GM12878 (cell line): Measurements from ENCODE around the gene CIAO2A. TPM values are rescaled to one million over a fixed set of nuclear protein-coding genes. Genes with fewer than 3 reads are reported as not detected.

Source experiments
- ATAC-seq: fragments of 200-7000 bp; cut with Tn5 transposase; 3 replicates; pipeline ENCODE4 v1.9.1; 2020; ENCODE audit warnings: mild to moderate bottlenecking, moderate library complexity
- BruUV-seq: library from RNA; stranded (reverse); fragments of 400-500 nt; replicated peaks from 2 replicates; lab custom pipeline; 2021; lab: Mats Ljungman, UMichigan
- CTCF ChIA-PET: fragments of 300-600 bp; sonication (Branson Sonifier 250); formaldehyde crosslinking; extraction: SDS; loops from one replicate; lab custom pipeline; 2021; ENCODE audit warnings: inconsistent platforms; lab: Yijun Ruan, JAX
- POLR2A ChIA-PET: fragments of 350-600 bp; formaldehyde crosslinking; extraction: SDS; loops from one replicate; lab custom pipeline; 2021; ENCODE audit warnings: inconsistent platforms; lab: Charles Lee
- RAD21 ChIA-PET: fragments of 300-600 bp; sonication (Branson Sonifier 250); formaldehyde crosslinking; loops from one replicate; lab custom pipeline; 2023; ENCODE audit warnings: antibody characterized with exemption; ENCODE audit not compliant: unreplicated experiment; lab: Charles Lee
- SMC1A ChIA-PET: fragments of 300-600 bp; sonication (Branson Sonifier 250); formaldehyde crosslinking; loops from one replicate; lab custom pipeline; 2023; ENCODE audit not compliant: unreplicated experiment, uncharacterized antibody; lab: Charles Lee
- DNase-seq: peaks from one replicate; pipeline ENCODE4 v3.0.0-alpha.2; 2011; ENCODE audit warnings: low read depth, low spot score
- FAIRE-seq: peaks from 3 replicates; lab custom pipeline; 2011; peaks lifted over from hg19 to GRCh38; lab: Jason Lieb, UNC
- H2AFZ ChIP-seq: 2 replicates; pipeline ENCODE4 v1.6.0; 2011; ENCODE audit warnings: low read depth, low read length, control low read depth; ENCODE audit not compliant: control insufficient read depth
- H3K27ac ChIP-seq: 2 replicates; pipeline ENCODE4 v1.5.1; 2011; ENCODE audit warnings: control low read depth; ENCODE audit not compliant: control insufficient read depth, insufficient read depth
- H3K27me3 ChIP-seq, 2 experiments: replicated peaks in 1 of 2; 2 replicates each; pipeline versions ENCODE4 v1.6.0 to v1.6.1; 2011; ENCODE audit warnings: low read length in 1 of 2; ENCODE audit not compliant: control insufficient read depth in 2 of 2, insufficient read depth in 2 of 2
- H3K36me3 ChIP-seq, 2 experiments: 2 replicates each; pipeline ENCODE4 v1.5.1; 2011; ENCODE audit warnings: low read length in 1 of 2; ENCODE audit not compliant: control insufficient read depth in 2 of 2, insufficient read depth in 2 of 2
- H3K4me1 ChIP-seq: 2 replicates; pipeline ENCODE4 v1.6.1; 2011; ENCODE audit warnings: mild to moderate bottlenecking, low read length, moderate library complexity, mixed read lengths; ENCODE audit not compliant: control insufficient read depth, insufficient read depth
- H3K4me2 ChIP-seq: 2 replicates; pipeline ENCODE4 v1.6.0; 2011; ENCODE audit warnings: control low read depth; ENCODE audit not compliant: control insufficient read depth, insufficient read depth
- H3K4me3 ChIP-seq: fragments of 200-600 bp; sonication (generic); 2 replicates; pipeline ENCODE4 v1.5.1; 2016
- H3K79me2 ChIP-seq: 2 replicates; pipeline ENCODE4 v1.6.0; 2011; ENCODE audit warnings: low read length; ENCODE audit not compliant: control insufficient read depth, insufficient read depth
- H3K9ac ChIP-seq: 2 replicates; pipeline ENCODE4 v1.8.0; 2011; ENCODE audit warnings: low read length, control low read depth, mixed read lengths; ENCODE audit not compliant: control insufficient read depth, insufficient read depth
- H3K9me3 ChIP-seq: replicated peaks from 3 replicates; pipeline ENCODE4 v1.5.1; 2011; ENCODE audit warnings: mild to moderate bottlenecking, low read length; ENCODE audit not compliant: control insufficient read depth, insufficient read depth
- H4K20me1 ChIP-seq: 2 replicates; pipeline ENCODE4 v1.6.0; 2011; ENCODE audit not compliant: control insufficient read depth, insufficient read depth
- CHD1 ChIP-seq: IDR thresholded peaks from 2 replicates; pipeline ENCODE4 v1.6.1; 2012; ENCODE audit warnings: low read depth, low read length, improper control_type of control experiment
- CHD2 ChIP-seq: IDR thresholded peaks from 2 replicates; pipeline ENCODE4 v1.6.1; 2011; ENCODE audit warnings: low read depth, low read length, improper control_type of control experiment, borderline replicate concordance
- CHD4 ChIP-seq: fragments of 200-600 bp; sonication (generic); IDR thresholded peaks from 2 replicates; pipeline ENCODE4 v1.6.1; 2016; ENCODE audit warnings: mild to moderate bottlenecking
- HCFC1 ChIP-seq: fragments of 150-350 bp; IDR thresholded peaks from 2 replicates; pipeline ENCODE4 v1.6.1; 2014; ENCODE audit warnings: low read length
- JUNB ChIP-seq: IDR thresholded peaks from 2 replicates; pipeline ENCODE4 v1.6.1; 2016; ENCODE audit warnings: antibody characterized with exemption, mild to moderate bottlenecking
- NFIC ChIP-seq: IDR thresholded peaks from 2 replicates; pipeline ENCODE4 v1.6.1; 2012; ENCODE audit warnings: low read depth, mild to moderate bottlenecking, inconsistent platforms, low read length, moderate library complexity
- NFYB ChIP-seq: IDR thresholded peaks from 2 replicates; pipeline ENCODE4 v1.6.1; 2011; ENCODE audit warnings: low read depth, mild to moderate bottlenecking, low read length, improper control_type of control experiment, moderate library complexity; ENCODE audit not compliant: insufficient read depth
- SMC3 ChIP-seq: IDR thresholded peaks from 2 replicates; pipeline ENCODE4 v1.6.1; 2011; ENCODE audit warnings: low read length, improper control_type of control experiment, borderline replicate concordance
- TARDBP ChIP-seq: IDR thresholded peaks from 2 replicates; pipeline ENCODE4 v1.6.1; 2016; ENCODE audit warnings: borderline replicate concordance
- ZNF207 ChIP-seq: fragments of 450-650 bp; IDR thresholded peaks from 2 replicates; pipeline ENCODE4 v1.6.1; 2014; ENCODE audit warnings: antibody characterized with exemption, mild to moderate bottlenecking, borderline replicate concordance
- WGBS: methylation state at CpG from one replicate; pipeline ENCODE4 v1.1.6; 2016; ENCODE audit warnings: low lambda C conversion rate; ENCODE audit not compliant: insufficient replicate concordance, insufficient coverage; ENCODE audit errors: missing lambda C conversion rate; 5-methylcytosine and 5-hydroxymethylcytosine counted together
- in situ Hi-C: fragments of 300-500 bp; cut with MboI; formaldehyde crosslinking; loops from 9 replicates; pipeline ENCODE4 v1.14.3; 2018; ENCODE audit warnings: mixed read lengths
- intact Hi-C: fragments of 100-400 bp; cut with micrococcal nuclease; formaldehyde crosslinking; loops from one replicate; pipeline ENCODE4 v1.14.2; 2022; ENCODE audit not compliant: unreplicated experiment
- polyA plus RNA-seq, 11 experiments: library from polyadenylated mRNA; depleted of rRNA in 4 of 11; unstranded in 6 of 11; stranded (reverse) in 5 of 11; fragments of >200 nt; fragmentation: Nextera tagmentation in 4 of 11; fragmentation: Illumina TruSeq in 1 of 11; extraction: Ambion mirVana in 4 of 11; extraction: Trizol in 1 of 11; gene quantifications; 1 replicate in 1 of 11; 2 replicates in 10 of 11; pipeline versions ENCODE4 v1.2.1 to v1.2.3, GENCODE V29; 2011 to 2016; ENCODE audit warnings: inconsistent platforms in 2 of 11, missing spikeins in 2 of 11, low read depth in 1 of 11
- total RNA-seq, 4 experiments: library from RNA; depleted of rRNA in 3 of 4; stranded (reverse); fragments of >200 nt in 3 of 4; fragmentation: Illumina TruSeq in 1 of 4; extraction: Trizol in 1 of 4; gene quantifications; 2 replicates each; pipeline versions ENCODE4 v1.2.1 to v1.2.3, GENCODE V29; 2013 to 2021
- TF ChIP-seq, protein P1 (sequence below): IDR thresholded peaks from 2 replicates; pipeline ENCODE4 v1.6.1; 2012; ENCODE audit warnings: improper control_type of control experiment, low read depth, low read length; ENCODE audit not compliant: insufficient replicate concordance

Gene CIAO2A
- total and polyA plus RNA-seq, 10 of the 15 experiments (the other 5 are each of a cell fraction or from before 2014, with no cell fraction given) = 94.5 to 400 (median 204) TPM

- peaks cover 40% of the 10 kb centered on the region for H3K79me2 ChIP-seq
- peak overlapping the region; percentile 30; the same call in 1 of the 2 replicates for H3K27ac ChIP-seq
- SMC1A ChIA-PET = interaction anchor here (1.0 to 2.4 kb wide), 4 partner anchors 10 to 22 kb away, joined by 4 to 14 read pairs (median 8); no protein-coding TSS in a partner anchor
- BruUV-seq = no TSS peak
- TF ChIP-seq TARDBP (no peak), SMC3 (no peak), HCFC1 (no peak), NFYB (no peak), ZNF207 (no peak), NFIC (no peak), JUNB (no peak), CHD4 (no peak), CHD1 (no peak), CHD2 (no peak)
- TF ChIP-seq, protein P1, sequence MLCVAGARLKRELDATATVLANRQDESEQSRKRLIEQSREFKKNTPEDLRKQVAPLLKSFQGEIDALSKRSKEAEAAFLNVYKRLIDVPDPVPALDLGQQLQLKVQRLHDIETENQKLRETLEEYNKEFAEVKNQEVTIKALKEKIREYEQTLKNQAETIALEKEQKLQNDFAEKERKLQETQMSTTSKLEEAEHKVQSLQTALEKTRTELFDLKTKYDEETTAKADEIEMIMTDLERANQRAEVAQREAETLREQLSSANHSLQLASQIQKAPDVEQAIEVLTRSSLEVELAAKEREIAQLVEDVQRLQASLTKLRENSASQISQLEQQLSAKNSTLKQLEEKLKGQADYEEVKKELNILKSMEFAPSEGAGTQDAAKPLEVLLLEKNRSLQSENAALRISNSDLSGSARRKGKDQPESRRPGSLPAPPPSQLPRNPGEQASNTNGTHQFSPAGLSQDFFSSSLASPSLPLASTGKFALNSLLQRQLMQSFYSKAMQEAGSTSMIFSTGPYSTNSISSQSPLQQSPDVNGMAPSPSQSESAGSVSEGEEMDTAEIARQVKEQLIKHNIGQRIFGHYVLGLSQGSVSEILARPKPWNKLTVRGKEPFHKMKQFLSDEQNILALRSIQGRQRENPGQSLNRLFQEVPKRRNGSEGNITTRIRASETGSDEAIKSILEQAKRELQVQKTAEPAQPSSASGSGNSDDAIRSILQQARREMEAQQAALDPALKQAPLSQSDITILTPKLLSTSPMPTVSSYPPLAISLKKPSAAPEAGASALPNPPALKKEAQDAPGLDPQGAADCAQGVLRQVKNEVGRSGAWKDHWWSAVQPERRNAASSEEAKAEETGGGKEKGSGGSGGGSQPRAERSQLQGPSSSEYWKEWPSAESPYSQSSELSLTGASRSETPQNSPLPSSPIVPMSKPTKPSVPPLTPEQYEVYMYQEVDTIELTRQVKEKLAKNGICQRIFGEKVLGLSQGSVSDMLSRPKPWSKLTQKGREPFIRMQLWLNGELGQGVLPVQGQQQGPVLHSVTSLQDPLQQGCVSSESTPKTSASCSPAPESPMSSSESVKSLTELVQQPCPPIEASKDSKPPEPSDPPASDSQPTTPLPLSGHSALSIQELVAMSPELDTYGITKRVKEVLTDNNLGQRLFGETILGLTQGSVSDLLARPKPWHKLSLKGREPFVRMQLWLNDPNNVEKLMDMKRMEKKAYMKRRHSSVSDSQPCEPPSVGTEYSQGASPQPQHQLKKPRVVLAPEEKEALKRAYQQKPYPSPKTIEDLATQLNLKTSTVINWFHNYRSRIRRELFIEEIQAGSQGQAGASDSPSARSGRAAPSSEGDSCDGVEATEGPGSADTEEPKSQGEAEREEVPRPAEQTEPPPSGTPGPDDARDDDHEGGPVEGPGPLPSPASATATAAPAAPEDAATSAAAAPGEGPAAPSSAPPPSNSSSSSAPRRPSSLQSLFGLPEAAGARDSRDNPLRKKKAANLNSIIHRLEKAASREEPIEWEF = no peak
- TF ChIP-seq, all 136 proteins: peak for 0
- ATAC-seq = no peak
- no peak for FAIRE-seq
- H3K4me3 ChIP-seq = no peak overlapping the region
- H3K4me1 ChIP-seq = peaks cover 26% of the 10 kb centered on the region
- DNase-seq = no peak
- peak overlapping the region; percentile 41 for H3K4me2 ChIP-seq
- H3K9ac ChIP-seq = no peak overlapping the region
- WGBS = 69% methylated on average over 4 of the region's 4 CpGs
- H3K9me3 ChIP-seq = no peaks in the 10 kb centered on the region
- H2AFZ ChIP-seq = no peak overlapping the region
- no peaks in the 10 kb centered on the region for H4K20me1 ChIP-seq
- RAD21 ChIA-PET = interaction anchor here (0.8 to 1.1 kb wide), 3 partner anchors 21 to 41 kb away, joined by 3 to 5 read pairs (median 3); no protein-coding TSS in a partner anchor
- H3K27me3 ChIP-seq = no peaks in the 10 kb centered on the region
- in situ Hi-C loops = no loop called here
- CTCF ChIA-PET = interaction anchor here (1.0 to 3.2 kb wide), 6 partner anchors 10 to 45 kb away, joined by 3 to 11 read pairs (median 4); no protein-coding TSS in a partner anchor
- peaks cover 4 to 21% of the 10 kb centered on the region in 2 experiments for H3K36me3 ChIP-seq
- intact Hi-C loops = no loop called here
- POLR2A ChIA-PET = interaction anchor here (0.7 to 1.3 kb wide), 2 partner anchors 33 to 884 kb away, joined by 3 read pairs; no protein-coding TSS in a partner anchor
Observed at GRCh38 chr15:64112073-64112772, 18.6 kb upstream of the CIAO2A start.
